T-helper 1 cell treated with Interleukin-12 subunit alpha and Interleukin-12 subunit beta and Interleukin-4 antibody, amounts not matched to agents 30 μg/mL and 1 μg/mL, for 36 hours (primary cell): ENCODE measurements around the gene OR52B2.
"Not testable (repeated sequence)": the region's sequence is repeated elsewhere in the genome, so short reads cannot be mapped to it uniquely, and the experiment has no call there.

Experiments used
- H3K27ac Mint-ChIP-seq: one replicate; pipeline ENCODE4 v1.8.0; 2021; ENCODE audit warnings: mild to moderate bottlenecking, mixed read lengths
- H3K27me3 Mint-ChIP-seq: one replicate; pipeline ENCODE4 v1.8.0; 2021; ENCODE audit warnings: low read depth, mixed read lengths
- H3K36me3 Mint-ChIP-seq: one replicate; pipeline ENCODE4 v1.8.0; 2021; ENCODE audit warnings: low read depth, mixed read lengths
- H3K4me1 Mint-ChIP-seq: one replicate; pipeline ENCODE4 v1.8.0; 2021; ENCODE audit warnings: low read depth, mixed read lengths
- H3K4me3 Mint-ChIP-seq: one replicate; pipeline ENCODE4 v1.8.0; 2021; ENCODE audit warnings: mild to moderate bottlenecking, moderate library complexity, mixed read lengths
- H3K9me3 Mint-ChIP-seq: one replicate; pipeline ENCODE4 v1.8.0; 2021; ENCODE audit warnings: mixed read lengths

Gene OR52B2

GRCh38 chr11:6197466-6198200 is 27.5 kb upstream of the OR52B2 start:
- Mint-ChIP-seq H3K27ac (no peak overlapping the region), H3K9me3 (no peaks in the 10 kb centered on the region), H3K4me3 (no peak overlapping the region), H3K27me3 (peaks cover 9% of the 10 kb centered on the region), H3K4me1 (peaks cover 18% of the 10 kb centered on the region), H3K36me3 (peaks cover 2% of the 10 kb centered on the region)

- Mint-ChIP-seq H3K27ac (no peak overlapping the region), H3K27me3 (peaks cover 15% of the 10 kb centered on the region), H3K4me3 (no peak overlapping the region), H3K4me1 (peaks cover 12% of the 10 kb centered on the region), H3K36me3 (peaks cover 2% of the 10 kb centered on the region), H3K9me3 (no peaks in the 10 kb centered on the region)
Observed at GRCh38 chr11:6196396-6196795, 26.3 kb upstream of the OR52B2 start.

- Mint-ChIP-seq H3K4me3 (no peak overlapping the region), H3K27me3 (peaks cover 16% of the 10 kb centered on the region), H3K36me3 (peaks cover 2% of the 10 kb centered on the region), H3K27ac (no peak overlapping the region), H3K9me3 (no peaks in the 10 kb centered on the region), H3K4me1 (peaks cover 7% of the 10 kb centered on the region)
Observed at GRCh38 chr11:6194065-6194581, 24.0 kb upstream of the OR52B2 start.

- peaks cover 16% of the 10 kb centered on the region for H3K27me3 Mint-ChIP-seq
- H3K4me3 Mint-ChIP-seq: no peak overlapping the region
- H3K27ac Mint-ChIP-seq: no peak overlapping the region
- H3K9me3 Mint-ChIP-seq: no peaks in the 10 kb centered on the region
- peaks cover 7% of the 10 kb centered on the region for H3K4me1 Mint-ChIP-seq
- H3K36me3 Mint-ChIP-seq: peaks cover 2% of the 10 kb centered on the region
Observed at GRCh38 chr11:6191742-6192141, 21.6 kb upstream of the OR52B2 start.

- no peaks in the 10 kb centered on the region for H3K36me3 Mint-ChIP-seq
- H3K27me3 Mint-ChIP-seq: peaks cover 18% of the 10 kb centered on the region
- H3K4me3 Mint-ChIP-seq: no peak overlapping the region
- H3K9me3 Mint-ChIP-seq: no peaks in the 10 kb centered on the region
- peaks cover 5% of the 10 kb centered on the region for H3K4me1 Mint-ChIP-seq
- no peak overlapping the region for H3K27ac Mint-ChIP-seq
Observed at GRCh38 chr11:6175440-6175839, 5.3 kb upstream of the OR52B2 start.

GRCh38 chr11:6156628-6157359 is 13.3 kb downstream of the OR52B2 start:
- Mint-ChIP-seq H3K36me3 (no peaks in the 10 kb centered on the region), H3K4me1 (no peaks in the 10 kb centered on the region), H3K4me3 (no peak overlapping the region), H3K27ac (no peak overlapping the region), H3K27me3 (no peaks in the 10 kb centered on the region), H3K9me3 (no peaks in the 10 kb centered on the region)

GRCh38 chr11:6152126-6152525 is 18.0 kb downstream of the OR52B2 start:
- Mint-ChIP-seq H3K27ac (no peak overlapping the region), H3K27me3 (no peaks in the 10 kb centered on the region), H3K4me3 (no peak overlapping the region), H3K9me3 (peaks cover 4% of the 10 kb centered on the region), H3K36me3 (no peaks in the 10 kb centered on the region), H3K4me1 (no peaks in the 10 kb centered on the region)

GRCh38 chr11:6151117-6151516 is 19.0 kb downstream of the OR52B2 start:
- Mint-ChIP-seq H3K9me3 (peaks cover 4% of the 10 kb centered on the region), H3K27ac (no peak overlapping the region), H3K36me3 (no peaks in the 10 kb centered on the region), H3K27me3 (no peaks in the 10 kb centered on the region), H3K4me3 (no peak overlapping the region), H3K4me1 (no peaks in the 10 kb centered on the region)

- not testable (repeated sequence) for H3K9me3 Mint-ChIP-seq, H3K36me3 Mint-ChIP-seq, H3K4me1 Mint-ChIP-seq, H3K27me3 Mint-ChIP-seq, H3K4me3 Mint-ChIP-seq, H3K27ac Mint-ChIP-seq
Observed at GRCh38 chr11:6143737-6144136, 26.4 kb downstream of the OR52B2 start.

- no peak overlapping the region for H3K4me3 Mint-ChIP-seq
- no peak overlapping the region for H3K27ac Mint-ChIP-seq
- no peaks in the 10 kb centered on the region for H3K9me3 Mint-ChIP-seq
- H3K27me3 Mint-ChIP-seq: peaks cover 10% of the 10 kb centered on the region
- no peaks in the 10 kb centered on the region for H3K4me1 Mint-ChIP-seq
- no peaks in the 10 kb centered on the region for H3K36me3 Mint-ChIP-seq
Observed at GRCh38 chr11:6142936-6143335, 27.2 kb downstream of the OR52B2 start.

- not testable (repeated sequence) for H3K4me1 Mint-ChIP-seq, H3K27ac Mint-ChIP-seq, H3K27me3 Mint-ChIP-seq, H3K4me3 Mint-ChIP-seq, H3K9me3 Mint-ChIP-seq, H3K36me3 Mint-ChIP-seq
Observed at GRCh38 chr11:6135936-6136335, 34.2 kb downstream of the OR52B2 start.

- peaks cover 3% of the 10 kb centered on the region for H3K27me3 Mint-ChIP-seq
- H3K4me3 Mint-ChIP-seq: no peak overlapping the region
- no peak overlapping the region for H3K27ac Mint-ChIP-seq
- H3K4me1 Mint-ChIP-seq: no peaks in the 10 kb centered on the region
- no peaks in the 10 kb centered on the region for H3K9me3 Mint-ChIP-seq
- H3K36me3 Mint-ChIP-seq: no peaks in the 10 kb centered on the region
Observed at GRCh38 chr11:6132431-6132830, 37.7 kb downstream of the OR52B2 start.

GRCh38 chr11:6129635-6130034 is 40.5 kb downstream of the OR52B2 start:
- H3K27ac Mint-ChIP-seq: no peak overlapping the region

GRCh38 chr11:6129011-6129410 is 41.1 kb downstream of the OR52B2 start:
- no peaks in the 10 kb centered on the region for H3K9me3 Mint-ChIP-seq

More at GRCh38 chr11:6129635-6130034, 40.5 kb downstream of the OR52B2 start:
- Mint-ChIP-seq H3K27me3 (peaks cover under 1% of the 10 kb centered on the region), H3K9me3 (no peaks in the 10 kb centered on the region), H3K4me3 (no peak overlapping the region), H3K4me1 (no peaks in the 10 kb centered on the region), H3K36me3 (no peaks in the 10 kb centered on the region)

GRCh38 chr11:6127881-6128280 is 42.2 kb downstream of the OR52B2 start:
- H3K9me3 Mint-ChIP-seq: no peaks in the 10 kb centered on the region
- H3K27ac Mint-ChIP-seq: no peak overlapping the region
- no peaks in the 10 kb centered on the region for H3K36me3 Mint-ChIP-seq
- no peak overlapping the region for H3K4me3 Mint-ChIP-seq
- no peaks in the 10 kb centered on the region for H3K4me1 Mint-ChIP-seq
- no peaks in the 10 kb centered on the region for H3K27me3 Mint-ChIP-seq

More at GRCh38 chr11:6129011-6129410, 41.1 kb downstream of the OR52B2 start:
- Mint-ChIP-seq H3K4me3 (no peak overlapping the region), H3K4me1 (no peaks in the 10 kb centered on the region), H3K27ac (no peak overlapping the region), H3K27me3 (no peaks in the 10 kb centered on the region), H3K36me3 (no peaks in the 10 kb centered on the region)
